ENCODE data around the gene MEGF9.

MEGF9 gene

DNA sequence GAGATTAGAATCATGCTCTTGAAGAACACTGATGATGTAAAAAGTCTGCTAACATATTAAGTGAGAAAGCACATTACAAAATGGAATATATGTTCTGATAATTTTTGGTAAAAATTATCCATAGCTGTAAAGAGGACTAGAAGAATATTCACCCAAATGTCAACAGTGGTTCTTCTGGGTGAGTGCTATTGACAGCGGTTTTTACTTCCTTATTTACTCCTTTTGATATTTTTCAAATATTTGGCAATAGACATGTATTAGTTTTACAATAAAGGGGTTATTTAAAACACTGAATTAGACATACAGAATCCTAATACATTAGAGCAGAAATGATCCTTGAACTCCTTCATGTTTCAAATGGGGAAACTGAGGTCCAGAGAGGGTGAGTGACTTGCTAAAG, 26.9 kb upstream of the MEGF9 start:
- CTCF ChIA-PET, result interaction anchor here (1.1 to 2.6 kb wide), 2 partner anchors 241 to 319 kb away, joined by 3 to 6 read pairs; no protein-coding TSS in a partner anchor
- H3K4me3 Mint-ChIP-seq, result no peak overlapping the region
- H3K27me3 Mint-ChIP-seq, result no peaks in the 10 kb centered on the region
- H3K9me3 Mint-ChIP-seq, result no peaks in the 10 kb centered on the region
- DNase-seq, result no peak
- no peaks in the 10 kb centered on the region for H3K4me1 Mint-ChIP-seq
- H3K36me3 Mint-ChIP-seq, result no peaks in the 10 kb centered on the region
- no peak overlapping the region for H3K27ac Mint-ChIP-seq

DNA sequence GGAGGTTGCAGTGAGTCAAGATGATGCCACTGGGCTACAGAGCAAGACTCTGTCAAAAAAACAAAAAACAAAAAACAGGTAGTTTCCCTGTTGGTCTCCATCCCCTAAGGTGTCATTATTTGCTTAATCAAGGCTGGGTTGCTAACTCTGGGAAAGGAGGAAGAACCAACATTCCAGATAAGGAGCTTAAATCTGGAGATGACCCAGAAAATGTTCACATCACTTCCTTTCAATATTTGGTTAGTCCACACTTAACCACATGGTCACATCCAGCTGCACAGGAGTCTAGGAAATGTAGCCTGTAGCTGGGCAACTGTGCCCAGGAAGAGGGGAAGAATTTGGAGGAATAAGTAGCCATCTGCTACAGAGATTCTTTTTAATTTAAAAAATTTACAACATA, 25.9 kb upstream of the MEGF9 start:
- no peaks in the 10 kb centered on the region for H3K27me3 Mint-ChIP-seq

GRCh38 chr9:120737416-120738165, 23.3 kb upstream of the MEGF9 start:
- no peak overlapping the region for H3K4me3 Mint-ChIP-seq
- no peak for DNase-seq
- peaks cover 2% of the 10 kb centered on the region for H3K4me1 Mint-ChIP-seq
- CTCF ChIA-PET, result no interaction called here
- H3K36me3 Mint-ChIP-seq, result no peaks in the 10 kb centered on the region
- no peak overlapping the region for H3K27ac Mint-ChIP-seq
- H3K9me3 Mint-ChIP-seq, result no peaks in the 10 kb centered on the region
- no peaks in the 10 kb centered on the region for H3K27me3 Mint-ChIP-seq

More for the DNA sequence above, 25.9 kb upstream of the MEGF9 start:
- no peak for DNase-seq
- Mint-ChIP-seq H3K27ac (no peak overlapping the region), H3K36me3 (no peaks in the 10 kb centered on the region), H3K9me3 (no peaks in the 10 kb centered on the region), H3K4me1 (no peaks in the 10 kb centered on the region), H3K4me3 (no peak overlapping the region)
- CTCF ChIA-PET, result interaction anchor here (0.8 to 2.6 kb wide), 3 partner anchors 9 to 320 kb away, joined by 3 to 6 read pairs (median 3); no protein-coding TSS in a partner anchor

GRCh38 chr9:120736881-120737280, 22.6 kb upstream of the MEGF9 start:
- Mint-ChIP-seq H3K27me3 (no peaks in the 10 kb centered on the region), H3K4me3 (no peak overlapping the region), H3K36me3 (no peaks in the 10 kb centered on the region), H3K4me1 (peaks cover 2% of the 10 kb centered on the region), H3K27ac (no peak overlapping the region), H3K9me3 (no peaks in the 10 kb centered on the region)
- CTCF ChIA-PET, result no interaction called here
- DNase-seq, result no peak

DNA sequence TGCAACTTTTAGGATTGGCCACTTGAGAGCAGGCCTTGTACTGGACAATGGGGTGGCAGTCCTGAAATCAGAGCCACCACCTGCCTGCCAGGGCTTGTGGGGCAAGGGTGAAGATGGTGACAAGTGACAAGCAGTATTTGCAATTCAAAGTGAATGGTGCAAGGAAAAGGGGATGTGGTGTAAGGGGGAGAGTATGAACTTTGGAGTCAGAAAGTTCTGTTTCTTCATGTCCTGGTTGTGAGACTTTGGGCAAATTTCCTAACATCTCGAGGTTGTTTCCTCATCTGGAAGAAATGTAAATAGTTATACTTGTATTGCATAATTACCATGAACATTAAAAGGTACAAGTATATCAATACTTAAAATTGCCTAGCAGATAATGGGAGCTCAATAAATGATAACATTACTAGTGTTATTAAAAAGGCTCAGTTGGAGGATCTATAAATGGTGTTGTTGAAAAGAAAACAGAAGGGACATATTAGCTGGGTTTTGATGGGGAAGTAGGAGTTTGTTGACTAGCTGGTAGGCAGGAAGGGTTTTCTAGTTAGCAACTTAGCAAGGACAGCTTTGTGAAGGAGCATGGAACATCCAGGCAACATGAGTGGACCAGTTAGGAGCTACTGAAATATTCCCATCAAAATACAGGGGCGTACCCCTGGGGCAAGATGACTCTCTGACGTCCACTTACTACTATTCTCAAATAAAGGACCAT, 21.3 kb upstream of the MEGF9 start:
- Mint-ChIP-seq H3K4me3 (no peak overlapping the region), H3K27ac (no peak overlapping the region), H3K36me3 (no peaks in the 10 kb centered on the region), H3K9me3 (no peaks in the 10 kb centered on the region), H3K4me1 (peaks cover 2% of the 10 kb centered on the region), H3K27me3 (no peaks in the 10 kb centered on the region)
- CTCF ChIA-PET, result no interaction called here
- DNase-seq, result no peak

DNA sequence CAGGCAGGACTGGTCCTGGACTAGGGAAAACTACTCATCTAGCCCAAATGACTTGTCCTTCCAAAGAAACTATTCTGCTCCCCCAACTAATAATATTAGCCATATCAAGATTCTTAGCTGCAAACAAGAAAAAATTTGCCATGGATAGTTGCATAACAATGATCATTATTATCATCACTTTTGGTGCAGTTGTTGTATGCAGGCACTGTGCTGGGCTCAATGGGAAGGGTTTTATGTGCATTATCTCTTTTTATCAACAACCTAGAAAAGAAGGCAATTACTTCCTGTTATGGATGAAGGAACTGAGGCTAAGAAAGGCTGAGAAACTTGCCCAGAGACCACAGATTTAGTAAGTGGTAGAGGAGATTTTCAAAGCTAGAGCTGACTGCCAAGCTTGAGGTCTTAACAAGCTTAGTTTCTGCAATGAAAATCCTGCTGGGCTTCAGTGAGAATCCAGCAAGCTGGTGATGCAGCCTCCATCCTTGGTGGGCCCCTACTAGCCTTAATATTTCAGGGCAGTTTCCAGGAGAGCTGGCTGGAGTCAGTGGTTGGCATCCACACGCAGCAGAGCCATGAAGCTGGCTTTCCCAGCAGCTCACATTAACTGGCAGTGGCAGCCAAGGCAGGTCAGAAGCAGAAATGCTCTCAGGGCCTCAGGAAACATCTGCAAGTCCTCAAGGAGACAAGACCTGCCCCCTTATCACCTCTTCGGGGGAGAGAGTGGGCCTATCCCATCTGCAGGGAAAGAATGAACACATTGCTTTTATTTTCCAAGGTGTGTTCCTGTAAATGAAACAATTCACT, 20.5 kb upstream of the MEGF9 start:
- H3K27ac Mint-ChIP-seq, result no peak overlapping the region
- CTCF ChIA-PET, result no interaction called here
- H3K4me3 Mint-ChIP-seq, result no peak overlapping the region
- H3K9me3 Mint-ChIP-seq, result no peaks in the 10 kb centered on the region
- no peaks in the 10 kb centered on the region for H3K36me3 Mint-ChIP-seq
- no peaks in the 10 kb centered on the region for H3K27me3 Mint-ChIP-seq
- peaks cover 2% of the 10 kb centered on the region for H3K4me1 Mint-ChIP-seq
- DNase-seq, result no peak

DNA sequence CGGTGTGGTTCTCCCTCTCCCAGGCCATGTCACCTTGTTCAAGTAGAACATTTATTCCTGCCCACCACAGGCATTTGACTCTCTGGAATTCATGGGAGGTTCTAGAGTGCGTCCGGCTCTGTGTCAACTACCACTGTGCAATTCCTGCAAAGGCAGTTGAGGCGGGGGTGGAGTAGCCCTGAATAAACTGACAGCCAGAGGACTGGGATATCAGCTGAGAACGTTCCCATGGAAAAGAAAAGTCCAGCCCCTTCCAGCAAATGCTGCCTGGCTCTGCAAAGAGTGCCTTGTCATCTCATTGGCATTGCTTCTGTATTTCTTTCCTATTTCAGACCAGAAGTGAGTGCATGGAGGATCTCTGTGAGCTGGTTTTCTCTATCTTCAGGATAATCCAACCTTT, 18.9 kb upstream of the MEGF9 start:
- CTCF ChIA-PET, result no interaction called here
- DNase-seq, result no peak
- no peaks in the 10 kb centered on the region for H3K9me3 Mint-ChIP-seq
- H3K27me3 Mint-ChIP-seq, result no peaks in the 10 kb centered on the region
- H3K36me3 Mint-ChIP-seq, result no peaks in the 10 kb centered on the region
- peaks cover 5% of the 10 kb centered on the region for H3K4me1 Mint-ChIP-seq
- no peak overlapping the region for H3K4me3 Mint-ChIP-seq
- H3K27ac Mint-ChIP-seq, result no peak overlapping the region

- Mint-ChIP-seq H3K36me3 (no peaks in the 10 kb centered on the region), H3K9me3 (no peaks in the 10 kb centered on the region), H3K27me3 (no peaks in the 10 kb centered on the region), H3K4me3 (no peak overlapping the region), H3K27ac (no peak overlapping the region), H3K4me1 (peaks cover 19% of the 10 kb centered on the region)
- DNase-seq, result no peak
- CTCF ChIA-PET, result interaction anchor here (0.9 to 1.5 kb wide), 5 partner anchors 9 to 251 kb away, joined by 3 to 6 read pairs (median 3); no protein-coding TSS in a partner anchor
These were observed 16.6 kb upstream of the MEGF9 start for GRCh38 chr9:120730654-120731514.

GRCh38 chr9:120729791-120730241, 15.5 kb upstream of the MEGF9 start:
- Mint-ChIP-seq H3K27ac (no peak overlapping the region), H3K4me3 (no peak overlapping the region), H3K4me1 (peaks cover 19% of the 10 kb centered on the region), H3K36me3 (no peaks in the 10 kb centered on the region), H3K27me3 (no peaks in the 10 kb centered on the region), H3K9me3 (no peaks in the 10 kb centered on the region)
- CTCF ChIA-PET, result interaction anchor here (0.8 kb wide), 1 partner anchor 330 kb away, joined by 3 read pairs; no protein-coding TSS in a partner anchor
- no peak for DNase-seq

- H3K4me1 Mint-ChIP-seq, result peaks cover 19% of the 10 kb centered on the region
- DNase-seq, result no peak
- CTCF ChIA-PET, result interaction anchor here (0.6 to 1.2 kb wide), 3 partner anchors 12 to 324 kb away, joined by 3 to 4 read pairs (median 3); partner anchors contain the start of gene C5
- H3K27me3 Mint-ChIP-seq, result no peaks in the 10 kb centered on the region
- no peak overlapping the region for H3K4me3 Mint-ChIP-seq
- no peaks in the 10 kb centered on the region for H3K36me3 Mint-ChIP-seq
- H3K9me3 Mint-ChIP-seq, result no peaks in the 10 kb centered on the region
- H3K27ac Mint-ChIP-seq, result peak overlapping the region; percentile 0
These were observed 12.2 kb upstream of the MEGF9 start for GRCh38 chr9:120726484-120726883.

DNA sequence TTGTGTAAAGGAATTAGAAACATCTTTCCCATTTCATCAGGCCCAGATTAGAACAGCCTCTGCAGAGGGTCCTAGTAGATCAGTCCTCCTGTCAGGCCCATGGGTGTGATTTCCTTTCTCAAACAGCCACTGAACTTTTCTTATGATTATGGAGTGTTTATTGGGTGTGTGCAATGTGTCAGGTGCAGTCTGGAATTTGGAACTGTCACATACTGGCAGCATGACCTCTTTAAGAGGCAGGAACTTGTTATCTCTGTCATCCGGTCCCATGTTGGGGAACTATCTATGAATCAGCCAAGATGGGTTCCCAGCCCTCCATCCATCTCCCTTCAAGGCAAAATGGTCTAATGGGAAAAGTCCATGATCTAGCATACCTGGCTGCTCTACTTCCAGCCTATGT, 11.6 kb upstream of the MEGF9 start:
- no peak overlapping the region for H3K27ac Mint-ChIP-seq
- no peaks in the 10 kb centered on the region for H3K9me3 Mint-ChIP-seq
- H3K27me3 Mint-ChIP-seq, result no peaks in the 10 kb centered on the region
- no peak overlapping the region for H3K4me3 Mint-ChIP-seq
- H3K36me3 Mint-ChIP-seq, result no peaks in the 10 kb centered on the region
- peaks cover 19% of the 10 kb centered on the region for H3K4me1 Mint-ChIP-seq
- DNase-seq, result no peak
- CTCF ChIA-PET, result interaction anchor here (1.2 kb wide), 2 partner anchors 106 to 334 kb away, joined by 3 to 4 read pairs; no protein-coding TSS in a partner anchor

- CTCF ChIA-PET, result interaction anchor here (1.2 kb wide), 1 partner anchor 335 kb away, joined by 3 read pairs; no protein-coding TSS in a partner anchor
- H3K9me3 Mint-ChIP-seq, result no peaks in the 10 kb centered on the region
- H3K36me3 Mint-ChIP-seq, result no peaks in the 10 kb centered on the region
- DNase-seq, result no peak
- peaks cover 19% of the 10 kb centered on the region for H3K4me1 Mint-ChIP-seq
- no peak overlapping the region for H3K27ac Mint-ChIP-seq
- H3K27me3 Mint-ChIP-seq, result peaks cover 5% of the 10 kb centered on the region
- no peak overlapping the region for H3K4me3 Mint-ChIP-seq
These were observed 10.6 kb upstream of the MEGF9 start for GRCh38 chr9:120724757-120725400.

- CTCF ChIA-PET, result no interaction called here
- H3K4me3 Mint-ChIP-seq, result no peak overlapping the region
These were observed 9.3 kb upstream of the MEGF9 start for GRCh38 chr9:120723565-120723964.

More at GRCh38 chr9:120723565-120723964, 9.3 kb upstream of the MEGF9 start:
- peaks cover 5% of the 10 kb centered on the region for H3K27me3 Mint-ChIP-seq
- H3K4me1 Mint-ChIP-seq, result peaks cover 15% of the 10 kb centered on the region
- H3K9me3 Mint-ChIP-seq, result no peaks in the 10 kb centered on the region
- H3K27ac Mint-ChIP-seq, result no peak overlapping the region
- no peaks in the 10 kb centered on the region for H3K36me3 Mint-ChIP-seq
- no peak for DNase-seq

All from activated naive CD4-positive, alpha-beta T cell treated with anti-CD3 and anti-CD28 coated beads, Interleukin-2, amount 10 ng/mL, durations not matched to agents 7 days and 5 days (primary cell).